ENCODE data around the gene SIRPA. TPM values are rescaled to one million over a fixed set of nuclear protein-coding genes. Genes with fewer than 3 reads are reported as not detected.

SIRPA gene
- total RNA-seq, 2 donors from 2014 or later: 5.1 to 6.3 TPM

DNA sequence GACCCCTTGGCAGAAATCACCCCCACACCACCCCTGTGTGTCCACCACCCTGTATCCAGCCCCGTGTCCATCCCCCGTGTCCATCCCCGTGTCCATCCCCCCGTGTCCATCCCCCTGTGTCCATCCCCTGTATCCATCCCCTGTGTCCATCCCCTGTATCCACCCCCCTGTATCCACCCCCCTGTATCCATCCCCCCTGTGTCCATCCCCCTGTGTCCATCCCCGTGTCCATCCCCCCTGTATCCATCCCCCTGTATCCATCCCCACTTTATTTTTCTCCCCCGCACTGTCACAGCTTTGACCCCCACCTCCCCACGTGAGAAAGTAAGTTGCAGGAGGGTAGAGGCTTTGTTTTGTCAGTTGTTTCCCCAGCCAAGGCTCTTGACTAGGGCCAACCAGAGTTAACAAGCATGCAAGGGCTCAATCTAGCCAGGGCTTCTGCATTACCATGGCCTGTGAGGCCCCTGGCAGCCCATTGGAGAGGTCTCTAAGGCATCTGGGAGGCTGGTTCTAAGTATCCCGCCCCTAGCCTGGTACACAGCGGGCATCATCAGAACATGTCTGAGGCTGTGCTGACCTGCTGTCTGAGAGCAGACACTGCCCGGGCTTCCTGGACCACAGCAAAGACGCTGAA lies 18.1 kb upstream of the SIRPA start:
- Histone ChIP-seq H3K4me3 (ENCODE audit: low read length) (no peak overlapping the region), H3K27me3 (ENCODE audit: control insufficient read depth, insufficient read depth, low read length, poor library complexity, severe bottlenecking) (no peaks in the 10 kb centered on the region), H3K4me1 (ENCODE audit: control insufficient read depth, insufficient read depth, low read length) (no peaks in the 10 kb centered on the region), H3K9me3 (ENCODE audit: control insufficient read depth, low read length) (no peaks in the 10 kb centered on the region), H3K27ac (ENCODE audit: low read depth, low read length) (no peak overlapping the region), H3K36me3 (ENCODE audit: control insufficient read depth, insufficient read depth, low read length) (no peaks in the 10 kb centered on the region), H3K9ac (ENCODE audit: extremely low read depth, low read length, poor library complexity, severe bottlenecking) (no peak overlapping the region)
- WGBS, 2 experiments (ENCODE audit: insufficient coverage in 1 of 2, insufficient read length in 1 of 2): 73 to 84% methylated on average over 3 to 6 of the region's 11 CpGs
- Mint-ChIP-seq H3K4me3 (no peak overlapping the region), H3K9me3 (peaks cover 3% of the 10 kb centered on the region), H3K4me1 (peaks cover 1% of the 10 kb centered on the region), H3K36me3 (ENCODE audit: low read depth) (no peaks in the 10 kb centered on the region), H3K27ac (no peak overlapping the region), H3K27me3 (ENCODE audit: insufficient read depth) (peaks cover 13% of the 10 kb centered on the region)
- TF ChIP-seq, protein P1, sequence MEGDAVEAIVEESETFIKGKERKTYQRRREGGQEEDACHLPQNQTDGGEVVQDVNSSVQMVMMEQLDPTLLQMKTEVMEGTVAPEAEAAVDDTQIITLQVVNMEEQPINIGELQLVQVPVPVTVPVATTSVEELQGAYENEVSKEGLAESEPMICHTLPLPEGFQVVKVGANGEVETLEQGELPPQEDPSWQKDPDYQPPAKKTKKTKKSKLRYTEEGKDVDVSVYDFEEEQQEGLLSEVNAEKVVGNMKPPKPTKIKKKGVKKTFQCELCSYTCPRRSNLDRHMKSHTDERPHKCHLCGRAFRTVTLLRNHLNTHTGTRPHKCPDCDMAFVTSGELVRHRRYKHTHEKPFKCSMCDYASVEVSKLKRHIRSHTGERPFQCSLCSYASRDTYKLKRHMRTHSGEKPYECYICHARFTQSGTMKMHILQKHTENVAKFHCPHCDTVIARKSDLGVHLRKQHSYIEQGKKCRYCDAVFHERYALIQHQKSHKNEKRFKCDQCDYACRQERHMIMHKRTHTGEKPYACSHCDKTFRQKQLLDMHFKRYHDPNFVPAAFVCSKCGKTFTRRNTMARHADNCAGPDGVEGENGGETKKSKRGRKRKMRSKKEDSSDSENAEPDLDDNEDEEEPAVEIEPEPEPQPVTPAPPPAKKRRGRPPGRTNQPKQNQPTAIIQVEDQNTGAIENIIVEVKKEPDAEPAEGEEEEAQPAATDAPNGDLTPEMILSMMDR (conservative IDR thresholded peaks at IDR 0.05): no peak
- no peak for DNase-seq

DNA sequence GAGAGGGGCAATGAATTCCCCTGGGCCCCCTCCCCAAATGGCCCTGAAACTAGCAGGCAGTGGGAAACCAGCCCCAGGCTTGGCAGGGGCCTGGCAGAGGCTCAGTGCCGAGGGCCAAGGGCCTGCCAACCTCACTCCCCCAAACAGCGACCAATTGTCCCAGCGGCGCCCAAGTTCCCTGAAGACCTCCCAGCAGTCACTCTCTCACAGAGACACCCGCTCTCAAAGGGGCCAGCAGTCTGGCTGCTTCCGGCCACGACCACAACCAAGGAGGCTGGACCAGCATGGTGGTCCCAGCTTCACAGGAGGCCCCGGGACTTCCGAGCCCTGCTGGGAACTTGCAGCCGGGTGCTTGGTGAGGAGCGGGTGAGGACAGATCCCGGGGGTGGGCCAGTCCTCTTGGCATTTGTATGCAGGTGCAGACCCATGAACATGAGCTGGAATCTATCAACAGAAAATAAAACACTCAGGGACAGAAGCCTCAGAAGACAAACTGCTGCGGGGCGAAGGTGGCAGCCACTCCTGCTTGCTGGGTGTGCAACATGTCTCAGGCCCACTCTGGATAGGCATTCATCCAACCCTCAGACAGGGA lies 17.5 kb upstream of the SIRPA start:
- Histone ChIP-seq H3K36me3 (ENCODE audit: control insufficient read depth, insufficient read depth, low read length) (no peaks in the 10 kb centered on the region), H3K9ac (ENCODE audit: extremely low read depth, low read length, poor library complexity, severe bottlenecking) (no peak overlapping the region), H3K27ac (ENCODE audit: low read depth, low read length) (no peak overlapping the region), H3K4me3 (ENCODE audit: low read length) (no peak overlapping the region), H3K9me3 (ENCODE audit: control insufficient read depth, low read length) (no peaks in the 10 kb centered on the region), H3K4me1 (ENCODE audit: control insufficient read depth, insufficient read depth, low read length) (no peaks in the 10 kb centered on the region), H3K27me3 (ENCODE audit: control insufficient read depth, insufficient read depth, low read length, poor library complexity, severe bottlenecking) (no peaks in the 10 kb centered on the region)
- no peak for DNase-seq
- H3K4me1 Mint-ChIP-seq: peaks cover 1% of the 10 kb centered on the region
- H3K9me3 Mint-ChIP-seq: peaks cover 3% of the 10 kb centered on the region
- no peak overlapping the region for H3K4me3 Mint-ChIP-seq
- H3K27me3 Mint-ChIP-seq (ENCODE audit: insufficient read depth): peaks cover 12% of the 10 kb centered on the region
- WGBS, 2 experiments (ENCODE audit: insufficient coverage in 1 of 2, insufficient read length in 1 of 2): 89 to 90% methylated on average over 14 of the region's 14 CpGs
- H3K36me3 Mint-ChIP-seq (ENCODE audit: low read depth): no peaks in the 10 kb centered on the region
- no peak overlapping the region for H3K27ac Mint-ChIP-seq
- TF ChIP-seq, protein P1 (conservative IDR thresholded peaks at IDR 0.05): no peak

DNA sequence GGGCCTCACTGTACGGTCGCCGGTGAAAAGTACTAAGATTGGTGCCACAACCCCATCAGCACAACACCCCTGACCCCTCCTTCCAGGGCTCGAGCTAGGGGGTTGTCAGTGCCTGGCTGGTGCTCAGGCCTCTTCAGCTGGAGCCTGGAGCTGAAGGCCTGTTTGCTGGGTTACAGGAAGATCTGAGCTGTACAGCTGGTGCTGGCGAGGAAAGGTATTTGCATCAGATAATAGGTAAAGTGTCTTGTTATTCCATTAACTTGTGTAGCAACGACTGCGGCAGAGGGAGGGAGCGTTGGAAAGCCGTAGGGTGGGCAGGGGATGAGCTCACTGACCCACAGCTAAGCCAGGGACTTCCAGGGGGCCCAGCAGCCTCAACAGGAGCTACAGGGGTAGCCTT lies 15.8 kb upstream of the SIRPA start:
- H3K36me3 Mint-ChIP-seq (ENCODE audit: low read depth): no peaks in the 10 kb centered on the region
- no peak overlapping the region for H3K27ac Mint-ChIP-seq
- H3K4me1 Mint-ChIP-seq: peaks cover 1% of the 10 kb centered on the region
- Histone ChIP-seq H3K36me3 (ENCODE audit: control insufficient read depth, insufficient read depth, low read length) (no peaks in the 10 kb centered on the region), H3K27ac (ENCODE audit: low read depth, low read length) (no peak overlapping the region), H3K9me3 (ENCODE audit: control insufficient read depth, low read length) (no peaks in the 10 kb centered on the region), H3K27me3 (ENCODE audit: control insufficient read depth, insufficient read depth, low read length, poor library complexity, severe bottlenecking) (no peaks in the 10 kb centered on the region), H3K4me1 (ENCODE audit: control insufficient read depth, insufficient read depth, low read length) (no peaks in the 10 kb centered on the region), H3K9ac (ENCODE audit: extremely low read depth, low read length, poor library complexity, severe bottlenecking) (no peak overlapping the region), H3K4me3 (ENCODE audit: low read length) (no peak overlapping the region)
- no peak for DNase-seq
- TF ChIP-seq, protein P1 (conservative IDR thresholded peaks at IDR 0.05): no peak
- H3K4me3 Mint-ChIP-seq: no peak overlapping the region
- H3K9me3 Mint-ChIP-seq: peaks cover 3% of the 10 kb centered on the region
- 88 to 91% methylated on average over 6 to 9 of the region's 9 CpGs for WGBS, 2 experiments (ENCODE audit: insufficient coverage in 1 of 2, insufficient read length in 1 of 2)
- peaks cover 13% of the 10 kb centered on the region for H3K27me3 Mint-ChIP-seq (ENCODE audit: insufficient read depth)

Data from endodermal cell (in vitro differentiated cells).